Measurements from ENCODE around the gene ALK.

Gene ALK

DNA sequence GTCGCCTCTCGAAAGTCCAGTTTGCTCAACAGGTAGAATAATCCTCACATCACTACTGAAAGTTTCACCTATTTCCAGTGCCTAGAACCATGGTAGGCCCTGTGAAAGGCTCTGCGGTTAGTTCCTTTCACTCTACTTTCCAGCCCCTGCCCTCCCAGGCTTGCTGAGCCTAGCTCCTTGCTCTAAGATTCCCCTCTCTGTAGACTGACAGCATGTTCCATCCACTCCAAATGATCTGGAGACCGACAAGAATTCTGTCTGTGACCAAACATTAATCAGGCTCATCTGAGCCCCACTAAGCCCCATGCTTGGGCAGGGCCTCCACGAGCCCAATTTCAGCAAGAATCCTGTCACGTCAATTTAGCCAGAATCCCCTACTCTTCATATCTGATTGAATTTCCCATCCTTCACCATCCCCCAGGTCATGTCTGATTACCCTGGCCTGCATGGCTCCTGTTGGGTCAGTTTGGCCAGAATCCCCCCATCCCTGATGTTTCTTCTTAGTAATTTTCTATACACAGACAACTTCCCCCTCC, 307.0 kb downstream of the ALK start:
- Histone ChIP-seq H3K9me3 (no peaks in the 10 kb centered on the region), H3K27me3 (no peaks in the 10 kb centered on the region), H3K4me1 (ENCODE audit: control insufficient read depth in 1 of 2, insufficient read depth in 1 of 2, low read depth in 1 of 2, low read length in 1 of 2) (no peaks in the 10 kb centered on the region), H3K4me3 (ENCODE audit: low read depth in 1 of 2, low read length in 1 of 2) (no peak overlapping the region), H3K27ac (no peak overlapping the region), H3K36me3 (no peaks in the 10 kb centered on the region)
- TF ChIP-seq, protein P1, sequence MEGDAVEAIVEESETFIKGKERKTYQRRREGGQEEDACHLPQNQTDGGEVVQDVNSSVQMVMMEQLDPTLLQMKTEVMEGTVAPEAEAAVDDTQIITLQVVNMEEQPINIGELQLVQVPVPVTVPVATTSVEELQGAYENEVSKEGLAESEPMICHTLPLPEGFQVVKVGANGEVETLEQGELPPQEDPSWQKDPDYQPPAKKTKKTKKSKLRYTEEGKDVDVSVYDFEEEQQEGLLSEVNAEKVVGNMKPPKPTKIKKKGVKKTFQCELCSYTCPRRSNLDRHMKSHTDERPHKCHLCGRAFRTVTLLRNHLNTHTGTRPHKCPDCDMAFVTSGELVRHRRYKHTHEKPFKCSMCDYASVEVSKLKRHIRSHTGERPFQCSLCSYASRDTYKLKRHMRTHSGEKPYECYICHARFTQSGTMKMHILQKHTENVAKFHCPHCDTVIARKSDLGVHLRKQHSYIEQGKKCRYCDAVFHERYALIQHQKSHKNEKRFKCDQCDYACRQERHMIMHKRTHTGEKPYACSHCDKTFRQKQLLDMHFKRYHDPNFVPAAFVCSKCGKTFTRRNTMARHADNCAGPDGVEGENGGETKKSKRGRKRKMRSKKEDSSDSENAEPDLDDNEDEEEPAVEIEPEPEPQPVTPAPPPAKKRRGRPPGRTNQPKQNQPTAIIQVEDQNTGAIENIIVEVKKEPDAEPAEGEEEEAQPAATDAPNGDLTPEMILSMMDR (IDR thresholded peaks at IDR 0.05) = no peak

DNA sequence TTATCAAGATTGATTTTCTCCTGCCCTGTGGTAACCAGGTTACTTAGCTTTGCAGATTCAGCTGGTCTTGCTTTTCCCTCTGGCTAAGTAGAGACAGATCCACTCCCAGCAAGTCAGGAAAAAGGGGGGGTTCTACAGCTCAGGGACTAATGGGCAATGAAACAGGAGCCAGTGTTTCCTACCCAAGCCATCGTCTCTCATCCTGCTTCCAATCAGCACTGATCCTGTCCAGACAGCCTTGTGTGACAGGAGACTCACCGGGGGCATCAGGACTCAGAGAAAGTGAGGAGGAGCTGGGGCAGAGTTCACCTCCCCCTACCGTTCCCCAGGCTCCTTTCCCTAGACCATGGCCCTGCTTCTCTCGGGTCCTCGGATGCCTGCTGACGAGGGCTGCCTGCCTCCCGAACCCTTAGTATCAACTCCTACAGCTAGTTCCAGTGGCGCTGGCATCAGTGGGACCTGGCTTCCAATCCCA, 307.6 kb downstream of the ALK start:
- H3K27ac ChIP-seq = no peak overlapping the region
- H3K36me3 ChIP-seq = no peaks in the 10 kb centered on the region
- no peaks in the 10 kb centered on the region for H3K4me1 ChIP-seq (ENCODE audit: control insufficient read depth in 1 of 2, insufficient read depth in 1 of 2, low read depth in 1 of 2, low read length in 1 of 2)
- H3K4me3 ChIP-seq (ENCODE audit: low read depth in 1 of 2, low read length in 1 of 2) = no peak overlapping the region
- H3K9me3 ChIP-seq = no peaks in the 10 kb centered on the region
- no peaks in the 10 kb centered on the region for H3K27me3 ChIP-seq
- TF ChIP-seq, protein P1 (IDR thresholded peaks at IDR 0.05) = no peak

DNA sequence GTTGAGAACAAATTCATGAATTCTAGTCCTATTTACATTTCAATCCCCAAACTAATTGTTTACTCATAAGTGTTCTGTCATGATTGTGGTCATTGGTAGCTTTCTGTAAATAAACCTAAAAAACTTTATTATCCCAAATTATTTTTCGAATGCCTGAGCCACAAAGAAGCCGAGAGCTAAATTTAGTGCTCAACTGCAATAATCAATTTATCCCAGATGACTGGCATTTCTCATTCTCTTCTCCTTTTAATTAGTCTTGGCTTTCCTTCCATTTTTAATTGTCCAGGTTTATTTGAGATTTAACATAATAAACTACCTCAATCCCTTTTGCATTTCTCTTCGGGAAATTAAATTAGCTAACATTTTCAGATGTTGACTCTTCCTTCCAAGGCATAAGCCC, 308.3 kb downstream of the ALK start:
- no peak overlapping the region for H3K4me3 ChIP-seq (ENCODE audit: low read depth in 1 of 2, low read length in 1 of 2)
- no peaks in the 10 kb centered on the region for H3K9me3 ChIP-seq
- H3K27ac ChIP-seq = no peak overlapping the region
- no peaks in the 10 kb centered on the region for H3K4me1 ChIP-seq (ENCODE audit: control insufficient read depth in 1 of 2, insufficient read depth in 1 of 2, low read depth in 1 of 2, low read length in 1 of 2)
- no peaks in the 10 kb centered on the region for H3K27me3 ChIP-seq
- H3K36me3 ChIP-seq = no peaks in the 10 kb centered on the region
- TF ChIP-seq, protein P1 (IDR thresholded peaks at IDR 0.05) = no peak

DNA sequence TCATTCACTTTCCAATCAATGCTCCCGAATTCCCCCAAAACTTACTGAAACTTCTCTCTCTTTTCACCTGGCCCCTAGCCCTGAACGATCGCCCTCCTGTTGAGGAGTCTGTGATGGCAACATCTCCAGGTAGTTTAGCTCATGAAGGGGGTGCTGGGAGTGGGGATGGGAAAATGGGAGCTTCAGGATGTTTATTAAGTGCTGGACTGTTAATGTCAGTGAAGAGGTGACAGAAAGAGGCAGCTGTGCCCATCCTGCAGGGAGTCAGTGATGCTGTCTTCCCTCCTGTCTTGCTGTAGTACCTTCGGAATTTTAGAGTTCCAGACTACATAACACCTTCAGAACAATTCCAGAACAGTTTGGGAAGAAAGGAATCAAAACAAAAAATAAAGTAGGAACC, 308.8 kb downstream of the ALK start:
- Histone ChIP-seq H3K27ac (no peak overlapping the region), H3K4me3 (ENCODE audit: low read depth in 1 of 2, low read length in 1 of 2) (no peak overlapping the region), H3K4me1 (ENCODE audit: control insufficient read depth in 1 of 2, insufficient read depth in 1 of 2, low read depth in 1 of 2, low read length in 1 of 2) (no peaks in the 10 kb centered on the region), H3K9me3 (no peaks in the 10 kb centered on the region), H3K36me3 (no peaks in the 10 kb centered on the region), H3K27me3 (no peaks in the 10 kb centered on the region)
- TF ChIP-seq, protein P1 (IDR thresholded peaks at IDR 0.05) = no peak

DNA sequence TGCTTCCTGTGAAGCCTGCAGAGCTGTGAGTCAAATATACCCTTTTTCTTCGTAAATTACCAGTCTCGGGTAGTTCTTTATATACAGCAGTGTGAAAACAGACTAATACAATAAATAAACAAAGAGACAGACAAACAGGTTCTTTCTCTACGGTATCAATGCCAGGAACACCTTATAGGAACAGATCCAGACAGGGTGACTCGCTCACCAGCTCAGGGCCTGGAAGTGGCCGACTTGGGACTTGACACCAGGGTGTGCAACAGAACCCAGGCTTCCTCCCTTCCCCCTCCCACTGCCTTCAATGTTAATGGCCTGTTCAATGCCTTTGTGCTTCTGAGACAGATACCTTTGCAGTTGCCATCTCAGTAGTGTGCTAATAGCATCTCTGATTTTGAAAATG, 309.5 kb downstream of the ALK start:
- Histone ChIP-seq H3K4me1 (ENCODE audit: control insufficient read depth in 1 of 2, insufficient read depth in 1 of 2, low read depth in 1 of 2, low read length in 1 of 2) (no peaks in the 10 kb centered on the region), H3K36me3 (no peaks in the 10 kb centered on the region), H3K27ac (no peak overlapping the region), H3K4me3 (ENCODE audit: low read depth in 1 of 2, low read length in 1 of 2) (no peak overlapping the region), H3K9me3 (no peaks in the 10 kb centered on the region), H3K27me3 (no peaks in the 10 kb centered on the region)
- TF ChIP-seq, protein P1 (IDR thresholded peaks at IDR 0.05) = no peak

DNA sequence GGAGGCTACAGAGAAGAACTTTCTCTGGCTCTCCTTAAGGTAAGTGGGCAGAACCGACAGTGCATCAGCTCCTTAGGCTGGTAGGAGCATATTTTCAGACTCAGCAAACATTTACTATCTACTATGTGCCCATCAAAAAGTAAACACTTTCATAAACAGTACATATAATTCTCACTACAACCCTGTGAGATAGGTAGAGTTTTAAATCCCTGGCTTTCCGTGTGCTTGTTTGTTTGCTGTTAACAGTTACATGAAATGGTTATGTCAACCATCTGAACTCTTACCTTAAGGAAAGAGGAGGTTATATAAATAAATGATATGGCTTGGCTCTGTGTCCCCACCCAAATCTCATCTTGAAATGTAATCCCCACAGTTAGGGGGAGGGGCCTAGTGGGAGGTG, 310.1 kb downstream of the ALK start:
- Histone ChIP-seq H3K4me3 (ENCODE audit: low read depth in 1 of 2, low read length in 1 of 2) (no peak overlapping the region), H3K9me3 (no peaks in the 10 kb centered on the region), H3K27ac (no peak overlapping the region), H3K4me1 (ENCODE audit: control insufficient read depth in 1 of 2, insufficient read depth in 1 of 2, low read depth in 1 of 2, low read length in 1 of 2) (no peaks in the 10 kb centered on the region), H3K36me3 (no peaks in the 10 kb centered on the region), H3K27me3 (no peaks in the 10 kb centered on the region)
- TF ChIP-seq, protein P1 (IDR thresholded peaks at IDR 0.05) = no peak
